HG02884 (cell line): Measurements from ENCODE around the gene TIMM29.
"Not testable (repeated sequence)": the region's sequence is repeated elsewhere in the genome, so short reads cannot be mapped to it uniquely, and the experiment has no call there.

Source experiments
- ATAC-seq: cut with Tn5 transposase; IDR thresholded peaks from one replicate; pipeline ENCODE4 v1.9.1; 2021; ENCODE audit warnings: mild to moderate bottlenecking, moderate library complexity; ENCODE audit not compliant: unreplicated experiment

The TIMM29 gene

DNA sequence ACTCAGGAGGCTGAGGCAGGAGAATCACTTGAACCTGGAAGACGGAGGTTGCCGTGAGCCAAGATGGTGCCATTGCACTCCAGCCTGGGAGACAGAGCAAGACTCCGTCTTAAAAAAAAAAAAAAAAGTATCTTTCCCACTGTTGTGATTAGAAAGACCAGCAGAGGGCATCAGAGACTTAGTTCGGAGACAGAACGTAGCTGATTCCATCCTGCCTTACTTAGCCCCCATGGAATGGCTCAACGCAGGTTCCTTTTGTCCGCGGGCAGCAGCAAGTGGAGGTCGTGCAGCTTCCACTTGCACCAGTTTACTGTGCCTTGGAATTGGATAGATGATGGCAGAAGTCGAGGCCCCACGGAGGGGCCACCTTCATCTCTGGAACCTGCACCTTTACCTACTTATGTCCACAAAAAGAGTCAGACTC is 8.1 kb downstream of the TIMM29 start:
- ATAC-seq, result no peak

GRCh38 chr19:10941649-10942048 is 13.0 kb downstream of the TIMM29 start:
- ATAC-seq, result not testable (repeated sequence)

DNA sequence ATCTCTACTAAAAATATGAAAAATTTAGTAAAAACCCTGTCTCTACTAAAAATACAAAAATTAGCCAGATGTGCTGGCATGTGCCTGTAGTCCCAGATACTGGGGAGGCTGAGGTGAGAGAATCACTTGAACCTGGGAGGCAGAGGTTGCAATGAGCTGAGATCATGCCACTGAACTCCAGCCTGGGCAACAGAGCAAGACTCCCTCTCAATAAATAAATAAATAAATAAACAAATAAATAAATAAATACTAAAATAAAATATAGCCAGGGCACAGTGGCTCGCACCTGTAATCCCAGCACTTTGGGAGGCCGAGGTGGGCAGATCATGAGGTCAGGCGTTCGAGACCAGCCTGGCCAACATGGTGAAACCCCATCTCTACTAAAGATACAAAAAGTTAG is 14.8 kb downstream of the TIMM29 start:
- ATAC-seq, result not testable (repeated sequence)

- no peak for ATAC-seq
Measured at GRCh38 chr19:10945264-10945663, 16.7 kb downstream of the TIMM29 start.

DNA sequence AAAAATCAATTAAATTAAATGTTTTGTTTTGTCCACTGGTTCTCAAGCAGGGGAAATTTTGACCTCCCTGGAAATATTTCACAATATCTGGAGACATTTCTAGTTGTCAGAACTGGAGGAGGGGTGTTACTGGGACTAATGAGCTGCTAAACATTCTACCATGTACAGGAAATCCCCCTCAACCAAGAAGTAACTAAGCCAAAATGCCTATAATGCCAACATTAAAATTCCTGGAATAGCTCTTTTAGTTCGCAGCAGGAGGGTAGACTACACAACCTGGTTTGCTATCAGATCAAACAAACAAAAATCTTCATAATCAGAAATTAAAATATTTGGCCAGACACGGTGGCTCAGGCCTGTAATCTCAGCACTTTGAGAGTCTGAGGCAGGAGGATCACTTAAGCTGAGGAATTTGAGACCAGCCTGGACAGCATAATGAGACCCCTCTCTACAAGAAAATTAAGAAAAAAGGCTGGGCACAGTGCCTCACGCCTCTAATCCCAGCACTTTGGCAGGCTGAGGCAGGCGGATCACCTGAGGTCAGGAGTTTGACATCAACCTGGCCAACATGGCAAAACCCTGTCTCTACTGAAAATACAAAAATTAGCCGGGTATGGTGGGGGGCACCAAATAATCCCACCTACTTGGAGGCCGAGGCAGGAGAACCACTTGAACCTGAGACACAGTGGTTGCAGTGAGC is 18.5 kb downstream of the TIMM29 start:
- no peak for ATAC-seq

- ATAC-seq, result no peak
Measured at GRCh38 chr19:10952809-10953208, 24.2 kb downstream of the TIMM29 start.

GRCh38 chr19:10959277-10959968 is 30.8 kb downstream of the TIMM29 start:
- ATAC-seq, result not testable (repeated sequence)

- ATAC-seq, result no peak
Measured at GRCh38 chr19:10960314-10961072, 31.9 kb downstream of the TIMM29 start, which contains the start of gene SMARCA4. Gene SMARCA4, plus strand, starts transcription at chr19:10961030. Its CDS starts 23,122 bp downstream, at chr19:10984152.

- no peak for ATAC-seq
Measured at GRCh38 chr19:10961073-10961860, 32.7 kb downstream of the TIMM29 start.

GRCh38 chr19:10962863-10963262 is 34.3 kb downstream of the TIMM29 start:
- ATAC-seq, result no peak

- ATAC-seq, result no peak
Measured at GRCh38 chr19:10963865-10964264, 35.3 kb downstream of the TIMM29 start.

- ATAC-seq, result no peak
Measured at GRCh38 chr19:10964903-10965302, 36.3 kb downstream of the TIMM29 start.

DNA sequence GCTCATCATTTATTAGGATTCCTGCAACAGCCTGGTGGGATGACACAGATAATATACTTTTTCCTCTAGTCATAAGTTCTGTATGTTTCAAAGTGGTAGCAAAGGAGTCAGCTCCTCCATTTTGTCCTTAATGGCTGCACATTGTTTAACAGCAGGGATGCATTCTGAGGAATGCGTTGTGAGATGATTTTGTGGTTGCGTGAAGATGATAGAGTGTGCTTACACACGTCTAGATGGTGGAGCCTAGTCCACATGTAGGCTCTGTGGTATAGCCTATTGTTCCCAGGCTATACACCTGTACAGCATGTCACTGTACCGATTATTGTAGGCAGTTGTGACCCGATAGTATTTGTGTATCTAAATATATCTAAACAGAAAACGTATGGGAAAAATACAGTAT is 36.8 kb downstream of the TIMM29 start:
- no peak for ATAC-seq

DNA sequence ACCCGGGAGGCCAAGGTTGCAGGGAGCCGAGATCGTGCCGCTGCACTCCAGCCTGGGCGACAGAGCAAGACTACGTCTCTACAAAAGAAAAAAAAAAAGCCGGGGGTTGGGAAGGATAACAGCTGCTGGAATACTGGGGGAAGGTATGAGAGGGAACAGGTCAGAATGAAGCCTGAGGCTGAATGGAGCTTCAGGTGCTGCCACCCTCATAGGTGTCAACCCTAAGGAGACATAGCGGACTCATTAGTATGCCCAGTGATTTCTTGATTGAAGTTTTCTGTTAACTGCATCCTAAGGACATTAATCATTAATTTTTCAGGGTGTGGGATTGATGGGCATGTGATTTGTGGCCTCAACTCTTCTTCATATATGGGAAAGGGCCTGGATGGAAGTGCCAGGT is 38.2 kb downstream of the TIMM29 start:
- no peak for ATAC-seq

GRCh38 chr19:10968527-10969135 is 40.0 kb downstream of the TIMM29 start:
- ATAC-seq, result no peak

- ATAC-seq, result no peak
Measured at GRCh38 chr19:10971107-10971726, 42.6 kb downstream of the TIMM29 start.

GRCh38 chr19:10975374-10976130 is 46.9 kb downstream of the TIMM29 start:
- no peak for ATAC-seq

DNA sequence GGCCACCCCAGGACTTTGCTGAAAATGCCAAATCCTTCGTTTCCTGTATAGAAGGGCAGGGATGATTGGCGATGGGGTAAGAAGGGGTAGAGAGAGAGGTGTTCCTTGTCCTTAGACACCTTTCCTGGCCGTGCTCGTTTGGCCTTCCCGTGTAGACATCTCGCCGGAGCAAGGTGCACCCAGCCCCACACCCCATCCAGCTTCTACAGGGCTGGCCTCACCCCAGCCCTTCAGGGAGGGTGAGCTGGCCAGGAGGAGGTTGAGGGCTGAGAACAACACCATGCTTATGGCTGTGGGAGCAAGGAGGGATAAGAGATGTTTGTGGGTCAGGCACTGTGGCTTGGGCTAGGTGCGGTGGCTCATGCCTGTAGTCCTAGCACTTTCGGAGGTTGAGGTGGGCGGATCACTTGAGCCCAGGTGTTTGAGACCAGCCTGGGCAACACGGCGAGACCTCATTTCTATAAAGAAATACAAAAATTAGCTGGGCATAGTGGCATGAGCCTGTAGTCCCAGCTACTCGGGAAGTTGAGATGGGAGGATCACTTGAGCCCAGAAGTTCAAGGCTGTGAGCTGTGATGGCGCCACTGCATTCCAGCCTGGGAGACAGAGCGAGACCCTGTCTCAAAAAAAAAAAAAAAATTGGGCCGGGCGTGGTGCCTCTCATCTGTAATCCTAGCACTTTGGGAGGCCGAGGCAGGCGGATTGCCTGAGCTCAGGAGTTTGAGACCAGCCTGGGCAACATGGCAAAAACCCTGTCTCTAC is 47.7 kb downstream of the TIMM29 start:
- ATAC-seq, result no peak

GRCh38 chr19:10977742-10978092 is 49.1 kb downstream of the TIMM29 start:
- ATAC-seq, result no peak
